Thyroid gland (tissue), 4 donors: ENCODE measurements around the gene RPL41. TPM values are rescaled to one million over a fixed set of nuclear protein-coding genes. Genes with fewer than 3 reads are reported as not detected.

Experiments
- DNase-seq, 2 donors: peaks; one replicate each; pipeline ENCODE4 v3.0.0-alpha.2; 2019
- H3K27ac ChIP-seq, 3 donors: fragments of 200-600 bp; sonication (generic); 1 replicate in 2 of 3; 2 replicates in 1 of 3; pipeline ENCODE4 v1.5.1; 2016 to 2019; ENCODE audit warnings: mild to moderate bottlenecking in 1 of 3, moderate library complexity in 1 of 3
- H3K27me3 ChIP-seq: fragments of 200-600 bp; sonication (generic); one replicate; pipeline ENCODE4 v1.5.1; 2019
- H3K36me3 ChIP-seq, 2 donors: fragments of 200-600 bp; sonication (generic); one replicate each; pipeline ENCODE4 v1.5.1; 2016 to 2019
- H3K4me1 ChIP-seq, 2 donors: fragments of 200-600 bp; sonication (generic); one replicate each; pipeline ENCODE4 v1.5.1; 2017 to 2019
- H3K4me3 ChIP-seq, 3 donors: fragments of 200-600 bp; sonication (generic); replicated peaks in 1 of 3; 1 replicate in 2 of 3; 2 replicates in 1 of 3; pipeline ENCODE4 v1.5.1; 2016; ENCODE audit warnings: mild to moderate bottlenecking in 1 of 3
- H3K9me3 ChIP-seq: fragments of 200-600 bp; sonication (generic); one replicate; pipeline ENCODE4 v1.5.1; 2017
- POLR2A ChIP-seq, 2 donors: fragments of 450-650 bp; IDR thresholded peaks; one replicate each; pipeline ENCODE4 v1.6.1; 2017; ENCODE audit warnings: antibody characterized with exemption in 2 of 2, mild to moderate bottlenecking in 2 of 2, moderate library complexity in 1 of 2
- WGBS, 2 donors: methylation state at CpG; one replicate each; pipeline ENCODE4 v1.1.5; 2017; 5-methylcytosine and 5-hydroxymethylcytosine counted together
- intact Hi-C: fragments of 100-400 bp; cut with DNase I; formaldehyde crosslinking; loops from one replicate; pipeline ENCODE4 v1.15.1; 2023
- total RNA-seq, 4 donors: library from RNA; depleted of rRNA; stranded (reverse); fragments of >200 nt; gene quantifications; one replicate each; pipeline ENCODE4 v1.2.3, GENCODE V29; 2016
- TF ChIP-seq, protein P1 (sequence below), 6 experiments: fragments of 200-600 bp in 3 of 6; fragments of 450-650 bp in 3 of 6; sonication (generic) in 3 of 6; IDR thresholded peaks; one replicate each; pipeline ENCODE4 v1.5.1; 2016 to 2019; ENCODE audit warnings: antibody characterized with exemption in 6 of 6, mild to moderate bottlenecking in 2 of 6, inconsistent platforms in 1 of 6, moderate library complexity in 1 of 6

RPL41 gene
- total RNA-seq, 4 donors from 2014 or later = 1,344 to 2,817 (median 2,330) TPM

DNA sequence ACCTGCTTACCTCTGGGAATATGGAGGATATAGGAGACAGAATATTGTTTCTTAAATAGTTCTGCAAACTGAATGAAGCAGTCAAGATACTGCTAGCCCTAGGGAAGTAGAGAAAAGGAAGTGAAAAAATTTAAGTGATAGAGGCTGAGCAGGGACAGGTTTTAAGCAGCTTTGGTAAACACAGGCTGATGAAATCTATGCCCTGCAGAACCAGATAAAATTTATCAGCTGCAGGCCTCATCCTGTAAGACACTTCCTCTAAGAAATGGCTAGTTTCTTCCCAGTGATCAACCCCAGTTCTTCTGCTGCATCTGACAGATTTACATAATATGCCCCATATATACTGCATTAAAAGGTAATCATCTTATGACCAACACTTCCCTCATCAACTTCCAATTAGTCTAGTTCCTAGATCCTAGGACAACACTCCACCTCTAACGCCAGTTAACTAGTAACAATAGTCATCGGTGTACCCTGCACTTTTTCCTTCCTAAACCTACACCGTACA is 10.4 kb downstream of the RPL41 start:
- Histone ChIP-seq H3K27ac (peak overlapping the region; percentile 55 to 84 (median 70)), H3K36me3 (peaks cover 12 to 13% of the 10 kb centered on the region in 2 donors), H3K27me3 (no peaks in the 10 kb centered on the region), H3K4me1 (peaks cover 39 to 46% of the 10 kb centered on the region in 2 donors), H3K9me3 (no peaks in the 10 kb centered on the region), H3K4me3 (no peak overlapping the region)
- no peak for TF ChIP-seq POLR2A (IDR thresholded peaks at IDR 0.05)
- intact Hi-C loops = loop anchor here (10.0 kb wide), 2 partner anchors 98 to 338 kb away; partner anchors contain the start of genes NABP2, RNF41 and SPRYD4
- 61 to 67% methylated on average over 3 of the region's 3 CpGs for WGBS, 2 donors
- DNase-seq = no peak

DNA sequence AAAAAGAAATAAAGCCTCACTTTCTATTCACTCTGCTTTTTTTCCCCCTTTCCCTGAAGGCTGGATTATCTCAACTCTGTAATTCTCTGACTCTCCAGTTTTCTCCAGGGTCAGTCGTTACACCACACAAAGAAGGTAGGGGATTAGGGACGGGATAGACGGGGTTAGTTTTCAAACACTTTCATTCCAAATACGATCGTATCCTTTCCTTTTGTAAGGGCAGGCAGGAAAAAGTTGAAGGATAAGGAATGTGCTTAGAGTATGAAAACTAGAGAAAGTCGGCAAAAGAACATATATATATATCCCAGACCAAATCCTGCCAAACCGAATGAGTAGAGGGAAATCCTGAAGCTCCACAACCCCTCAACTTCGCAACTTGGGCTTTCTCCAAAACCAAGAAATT is 11.1 kb downstream of the RPL41 start:
- TF ChIP-seq, protein P1, sequence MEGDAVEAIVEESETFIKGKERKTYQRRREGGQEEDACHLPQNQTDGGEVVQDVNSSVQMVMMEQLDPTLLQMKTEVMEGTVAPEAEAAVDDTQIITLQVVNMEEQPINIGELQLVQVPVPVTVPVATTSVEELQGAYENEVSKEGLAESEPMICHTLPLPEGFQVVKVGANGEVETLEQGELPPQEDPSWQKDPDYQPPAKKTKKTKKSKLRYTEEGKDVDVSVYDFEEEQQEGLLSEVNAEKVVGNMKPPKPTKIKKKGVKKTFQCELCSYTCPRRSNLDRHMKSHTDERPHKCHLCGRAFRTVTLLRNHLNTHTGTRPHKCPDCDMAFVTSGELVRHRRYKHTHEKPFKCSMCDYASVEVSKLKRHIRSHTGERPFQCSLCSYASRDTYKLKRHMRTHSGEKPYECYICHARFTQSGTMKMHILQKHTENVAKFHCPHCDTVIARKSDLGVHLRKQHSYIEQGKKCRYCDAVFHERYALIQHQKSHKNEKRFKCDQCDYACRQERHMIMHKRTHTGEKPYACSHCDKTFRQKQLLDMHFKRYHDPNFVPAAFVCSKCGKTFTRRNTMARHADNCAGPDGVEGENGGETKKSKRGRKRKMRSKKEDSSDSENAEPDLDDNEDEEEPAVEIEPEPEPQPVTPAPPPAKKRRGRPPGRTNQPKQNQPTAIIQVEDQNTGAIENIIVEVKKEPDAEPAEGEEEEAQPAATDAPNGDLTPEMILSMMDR (IDR thresholded peaks at IDR 0.05) = no peak
- no peak for TF ChIP-seq POLR2A (IDR thresholded peaks at IDR 0.05)
- 0 to 1% methylated on average over 8 of the region's 8 CpGs for WGBS, 2 donors
- no peak for DNase-seq
- Histone ChIP-seq H3K36me3 (peaks cover 16 to 19% of the 10 kb centered on the region in 2 donors), H3K27ac (peak overlapping the region; percentile 19 to 84 (median 78)), H3K9me3 (no peaks in the 10 kb centered on the region), H3K4me1 (peaks cover 39 to 46% of the 10 kb centered on the region in 2 donors), H3K27me3 (no peaks in the 10 kb centered on the region), H3K4me3 (peak overlapping the region in 1 of 3 donors; percentile 20)
- intact Hi-C loops = loop anchor here (10.0 kb wide), 2 partner anchors 97 to 337 kb away; partner anchors contain the start of genes NABP2, RNF41 and SPRYD4

DNA sequence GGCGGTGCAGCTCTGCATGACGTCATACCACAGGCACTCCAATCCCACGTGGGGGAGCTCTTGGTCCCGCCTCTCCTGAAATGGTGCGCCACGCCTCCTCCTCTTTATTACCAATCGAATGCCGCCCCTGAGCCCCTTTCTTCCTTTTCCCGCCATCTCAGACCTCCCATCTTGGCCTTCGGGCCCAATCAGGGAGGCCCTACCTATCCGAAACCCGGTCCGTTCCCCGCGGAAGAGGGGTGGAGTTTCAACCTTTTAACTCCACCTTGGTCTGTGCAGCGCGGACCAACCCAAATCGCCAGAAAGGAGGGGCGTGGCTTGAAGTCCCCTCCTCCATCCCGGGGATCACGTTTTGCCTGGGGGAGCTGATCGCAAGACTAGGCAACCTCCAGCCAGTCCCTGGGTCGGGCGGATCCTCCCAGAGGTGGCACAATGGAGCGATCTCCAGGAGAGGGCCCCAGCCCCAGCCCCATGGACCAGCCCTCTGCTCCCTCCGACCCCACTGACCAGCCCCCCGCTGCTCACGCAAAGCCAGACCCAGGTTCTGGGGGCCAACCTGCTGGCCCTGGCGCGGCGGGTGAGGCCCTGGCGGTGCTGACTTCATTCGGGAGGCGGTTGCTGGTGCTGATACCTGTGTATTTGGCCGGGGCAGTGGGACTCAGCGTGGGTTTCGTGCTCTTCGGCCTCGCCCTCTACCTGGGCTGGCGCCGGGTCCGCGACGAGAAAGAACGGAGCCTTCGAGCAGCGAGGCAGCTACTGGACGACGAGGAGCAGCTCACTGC is 11.6 kb downstream of the RPL41 start, which contains the start of gene ESYT1:
Gene ESYT1, plus strand, starts transcription at position 380 of the 782 bp plus-strand sequence. Its CDS starts 53 bp downstream, at position 433.
- Histone ChIP-seq H3K27ac (peak within 1 kb of the TSS; percentile 71 to 85 (median 84)), H3K27me3 (no peaks in the 10 kb centered on the region), H3K4me3 (peak within 1 kb of the TSS; percentile 45 to 73 (median 60)), H3K36me3 (peaks cover 16 to 25% of the 10 kb centered on the region in 2 donors), H3K4me1 (peaks cover 39 to 46% of the 10 kb centered on the region in 2 donors), H3K9me3 (no peaks in the 10 kb centered on the region)
- TF ChIP-seq, protein P1 (IDR thresholded peaks at IDR 0.05) = no peak
- peak; percentile 88 to 98 for TF ChIP-seq POLR2A (IDR thresholded peaks at IDR 0.05)
- DNase-seq = peak; percentile 100
- 1 to 3% methylated on average over 27 to 35 of the region's 49 CpGs for WGBS, 2 donors
- intact Hi-C loops = loop anchor here (10.0 kb wide), 2 partner anchors 97 to 337 kb away; partner anchors contain the start of genes NABP2, RNF41 and SPRYD4

DNA sequence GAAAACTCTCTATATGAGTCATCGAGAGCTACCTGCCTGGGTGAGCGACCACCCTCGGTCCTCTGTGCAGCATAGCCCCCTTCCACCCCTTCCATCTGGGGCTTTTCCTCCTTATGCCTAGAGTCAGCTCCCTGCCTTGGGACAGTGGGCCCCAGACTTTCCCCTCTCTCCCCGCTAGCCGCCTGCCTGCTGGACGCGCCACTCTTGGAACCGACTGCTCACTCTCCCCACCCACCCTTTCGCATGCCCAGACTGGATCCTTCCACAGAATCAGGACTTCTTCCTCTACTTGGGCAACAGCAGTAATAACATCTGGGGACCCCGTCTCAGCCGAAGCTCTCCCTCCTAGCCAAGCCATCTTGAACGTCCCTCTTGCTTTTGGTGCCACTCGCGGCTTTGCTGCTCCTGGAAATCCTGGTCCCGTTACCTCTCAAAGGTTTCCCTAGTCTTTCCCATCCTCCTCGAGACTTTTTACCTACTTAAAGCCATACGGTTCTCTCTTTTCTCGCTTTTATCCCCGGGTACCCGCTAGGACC is 12.3 kb downstream of the RPL41 start:
- H3K27ac ChIP-seq = peak overlapping the region; percentile 71 to 85 (median 80)
- DNase-seq = peak; percentile 29 to 37
- intact Hi-C loops = loop anchor here (10.0 kb wide), 2 partner anchors 96 to 336 kb away; partner anchors contain the start of genes NABP2, RNF41 and SPRYD4
- H3K27me3 ChIP-seq = no peaks in the 10 kb centered on the region
- peaks cover 16 to 31% of the 10 kb centered on the region in 2 donors for H3K36me3 ChIP-seq
- no peaks in the 10 kb centered on the region for H3K9me3 ChIP-seq
- TF ChIP-seq POLR2A (IDR thresholded peaks at IDR 0.05) = no peak
- TF ChIP-seq, protein P1 (IDR thresholded peaks at IDR 0.05) = no peak
- H3K4me1 ChIP-seq = peaks cover 39 to 46% of the 10 kb centered on the region in 2 donors
- 1% methylated on average over 19 of the region's 20 CpGs for WGBS, 2 donors
- H3K4me3 ChIP-seq = peak overlapping the region; percentile 45 to 73 (median 60)

DNA sequence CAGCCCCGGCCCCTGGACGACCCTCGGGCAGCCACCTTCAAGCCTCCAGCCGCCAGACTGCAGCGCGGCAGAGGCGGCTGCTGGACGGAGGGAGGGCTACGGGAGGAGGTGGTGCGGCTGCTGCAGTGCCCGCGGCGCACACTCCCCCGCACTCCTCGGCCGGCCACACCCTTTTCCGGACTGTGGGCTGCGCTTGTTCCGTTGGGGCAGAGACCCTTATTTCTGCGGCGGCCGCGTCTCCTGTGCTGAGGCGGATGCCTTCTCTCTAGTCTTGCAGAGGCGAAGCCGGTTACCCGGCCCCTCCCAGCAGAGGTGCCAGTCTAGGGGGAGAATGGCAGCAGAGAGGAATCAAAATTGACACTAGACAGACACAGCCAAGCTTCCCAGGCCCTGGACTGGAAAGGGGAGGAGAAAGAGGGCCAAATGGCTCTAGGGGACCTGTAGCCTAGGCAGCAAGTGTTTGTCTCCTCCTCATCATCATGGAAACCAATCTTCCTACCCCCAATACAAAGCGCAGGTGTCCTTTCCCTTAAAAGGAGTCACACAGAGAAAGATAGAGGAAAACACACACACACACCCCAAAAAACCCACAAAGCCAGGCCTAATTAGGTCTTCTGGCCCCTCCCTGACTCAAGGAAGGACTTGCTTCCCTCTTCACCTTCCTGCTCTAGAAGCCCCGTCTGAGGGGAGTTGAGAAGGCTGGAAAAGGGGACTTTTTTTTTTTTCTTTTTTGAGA is 12.9 kb downstream of the RPL41 start:
- Histone ChIP-seq H3K27ac (peak overlapping the region; percentile 71 to 85 (median 80)), H3K27me3 (no peaks in the 10 kb centered on the region), H3K4me1 (peaks cover 36 to 43% of the 10 kb centered on the region in 2 donors), H3K4me3 (peak overlapping the region; percentile 45 to 73 (median 60)), H3K36me3 (peaks cover 20 to 32% of the 10 kb centered on the region in 2 donors), H3K9me3 (no peaks in the 10 kb centered on the region)
- peak; percentile 60 to 67 for DNase-seq
- peak in 1 of 2 donors; percentile 52 for TF ChIP-seq POLR2A (IDR thresholded peaks at IDR 0.05)
- TF ChIP-seq, protein P1 (IDR thresholded peaks at IDR 0.05) = no peak
- intact Hi-C loops = loop anchor here (10.0 kb wide), 2 partner anchors 95 to 335 kb away; partner anchors contain the start of genes NABP2, RNF41 and SPRYD4
- WGBS, 2 donors = 3 to 5% methylated on average over 17 to 20 of the region's 29 CpGs
